Smooth muscle cell (in vitro differentiated cells): Measurements from ENCODE around the gene ETV3L. TPM values are rescaled to one million over a fixed set of nuclear protein-coding genes. Genes with fewer than 3 reads are reported as not detected.

ENCODE experiments used
- DNase-seq: peaks from one replicate; lab custom pipeline; 2025; ENCODE audit not compliant: unreplicated experiment; lab: John Stamatoyannopoulos, UW
- H2AFZ ChIP-seq: fragments of 200-600 bp; sonication (generic); 2 replicates; pipeline ENCODE4 v1.6.0; 2016; ENCODE audit warnings: antibody characterized with exemption, low read depth, mild to moderate bottlenecking
- H3F3A ChIP-seq: fragments of 200-600 bp; sonication (generic); 2 replicates; pipeline ENCODE4 v1.6.0; 2017; ENCODE audit warnings: antibody characterized with exemption, low read depth
- H3K27ac ChIP-seq: fragments of 200-600 bp; sonication (generic); 2 replicates; pipeline ENCODE4 v1.5.1; 2016; ENCODE audit warnings: low read depth, mild to moderate bottlenecking
- H3K27me3 ChIP-seq: fragments of 200-600 bp; sonication (generic); 2 replicates; pipeline ENCODE4 v1.6.1; 2016; ENCODE audit warnings: low read depth, mild to moderate bottlenecking
- H3K36me3 ChIP-seq: fragments of 200-600 bp; sonication (generic); 2 replicates; pipeline ENCODE4 v1.5.1; 2016; ENCODE audit warnings: low read depth
- H3K4me1 ChIP-seq: fragments of 200-600 bp; sonication (generic); 2 replicates; pipeline ENCODE4 v1.5.1; 2016; ENCODE audit warnings: low read depth
- H3K4me2 ChIP-seq: fragments of 200-600 bp; sonication (generic); 2 replicates; pipeline ENCODE4 v1.6.0; 2016; ENCODE audit warnings: mild to moderate bottlenecking
- H3K4me3 ChIP-seq: fragments of 200-600 bp; sonication (generic); 2 replicates; pipeline ENCODE4 v1.5.1; 2016; ENCODE audit warnings: mild to moderate bottlenecking
- H3K79me2 ChIP-seq: fragments of 200-600 bp; sonication (generic); 2 replicates; pipeline ENCODE4 v1.6.0; 2016; ENCODE audit warnings: low read depth, mild to moderate bottlenecking
- H3K9ac ChIP-seq: fragments of 200-600 bp; sonication (generic); 2 replicates; pipeline ENCODE4 v1.6.0; 2016; ENCODE audit warnings: low read depth
- H3K9me3 ChIP-seq: fragments of 200-600 bp; sonication (generic); replicated peaks from 2 replicates; pipeline ENCODE4 v1.5.1; 2016; ENCODE audit warnings: low read depth
- H4K20me1 ChIP-seq: fragments of 200-600 bp; sonication (generic); 2 replicates; pipeline ENCODE4 v1.6.0; 2016; ENCODE audit warnings: low read depth
- WGBS: methylation state at CpG from one replicate; pipeline ENCODE4 v1.1.7; 2016; ENCODE audit warnings: low lambda C conversion rate; 5-methylcytosine and 5-hydroxymethylcytosine counted together
- polyA plus RNA-seq: library from polyadenylated mRNA; unstranded; fragments of >200 nt; fragmentation: Nextera tagmentation; extraction: Ambion mirVana; gene quantifications from 2 replicates; pipeline ENCODE4 v1.2.1, GENCODE V29; 2016
- total RNA-seq: library from RNA; depleted of rRNA; stranded (reverse); fragments of >200 nt; gene quantifications from 2 replicates; pipeline ENCODE4 v1.2.3, GENCODE V29; 2014
- TF ChIP-seq, protein P1 (sequence below): fragments of 200-600 bp; sonication (generic); IDR thresholded peaks from 2 replicates; pipeline ENCODE4 v1.5.1; 2017; ENCODE audit warnings: borderline replicate concordance, mild to moderate bottlenecking, antibody characterized with exemption; ENCODE audit not compliant: insufficient read depth, poor library complexity, severe bottlenecking

ETV3L gene
- total and polyA plus RNA-seq, 2 experiments from 2014 or later, result not detected

DNA sequence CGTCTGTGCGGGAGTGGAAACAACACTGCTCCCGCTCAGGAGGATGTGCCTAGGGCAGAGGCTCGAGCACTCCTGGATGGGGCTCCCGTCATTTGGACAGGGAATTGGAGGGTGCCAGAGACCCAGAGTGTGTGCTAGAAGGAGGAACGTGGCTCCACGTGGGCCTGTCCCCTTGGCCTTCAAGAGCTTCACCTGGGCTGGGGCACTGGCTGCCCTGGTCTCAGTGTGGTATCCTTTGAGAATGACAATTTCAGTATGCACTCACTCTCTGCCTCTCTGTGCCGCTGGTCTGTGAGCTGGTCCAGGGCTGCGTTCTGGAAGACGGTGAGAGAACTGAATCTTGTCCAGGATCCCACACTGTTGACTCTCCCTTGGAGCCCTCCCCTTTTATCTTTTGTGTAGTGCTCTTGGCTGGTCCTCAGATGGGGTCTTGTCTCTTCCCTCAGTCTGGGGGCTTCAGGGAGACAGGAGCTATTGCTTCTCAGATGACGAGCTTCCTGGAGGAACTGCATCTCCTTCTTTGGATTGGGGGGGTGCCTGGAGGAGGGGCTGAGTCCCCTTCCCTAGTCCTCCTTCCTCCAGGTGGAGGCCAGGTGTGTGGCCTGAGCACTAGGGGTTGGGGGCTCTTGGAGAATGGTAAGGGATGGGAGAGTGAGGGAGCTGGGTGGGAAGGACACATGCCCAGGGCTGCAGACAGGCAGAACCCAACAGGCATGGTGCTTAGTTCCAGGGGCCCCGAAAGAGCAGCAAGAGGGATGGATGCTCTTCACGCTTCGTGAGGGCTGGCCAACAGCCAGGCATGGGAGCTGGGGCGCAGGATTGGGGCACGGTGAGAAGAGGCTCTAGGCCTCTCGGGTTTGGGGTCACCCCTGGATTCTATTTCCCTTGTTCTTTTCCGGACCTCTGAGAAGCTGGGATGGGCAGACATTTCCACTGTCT, 14.8 kb upstream of the ETV3L start:
- no peaks in the 10 kb centered on the region for H3K27me3 ChIP-seq
- H3K9me3 ChIP-seq, result no peaks in the 10 kb centered on the region
- H3F3A ChIP-seq, result no peaks in the 10 kb centered on the region
- TF ChIP-seq, protein P1, sequence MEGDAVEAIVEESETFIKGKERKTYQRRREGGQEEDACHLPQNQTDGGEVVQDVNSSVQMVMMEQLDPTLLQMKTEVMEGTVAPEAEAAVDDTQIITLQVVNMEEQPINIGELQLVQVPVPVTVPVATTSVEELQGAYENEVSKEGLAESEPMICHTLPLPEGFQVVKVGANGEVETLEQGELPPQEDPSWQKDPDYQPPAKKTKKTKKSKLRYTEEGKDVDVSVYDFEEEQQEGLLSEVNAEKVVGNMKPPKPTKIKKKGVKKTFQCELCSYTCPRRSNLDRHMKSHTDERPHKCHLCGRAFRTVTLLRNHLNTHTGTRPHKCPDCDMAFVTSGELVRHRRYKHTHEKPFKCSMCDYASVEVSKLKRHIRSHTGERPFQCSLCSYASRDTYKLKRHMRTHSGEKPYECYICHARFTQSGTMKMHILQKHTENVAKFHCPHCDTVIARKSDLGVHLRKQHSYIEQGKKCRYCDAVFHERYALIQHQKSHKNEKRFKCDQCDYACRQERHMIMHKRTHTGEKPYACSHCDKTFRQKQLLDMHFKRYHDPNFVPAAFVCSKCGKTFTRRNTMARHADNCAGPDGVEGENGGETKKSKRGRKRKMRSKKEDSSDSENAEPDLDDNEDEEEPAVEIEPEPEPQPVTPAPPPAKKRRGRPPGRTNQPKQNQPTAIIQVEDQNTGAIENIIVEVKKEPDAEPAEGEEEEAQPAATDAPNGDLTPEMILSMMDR, result no peak
- peaks cover 13% of the 10 kb centered on the region for H3K4me1 ChIP-seq
- H4K20me1 ChIP-seq, result no peaks in the 10 kb centered on the region
- H3K27ac ChIP-seq, result no peak overlapping the region
- H3K79me2 ChIP-seq, result no peaks in the 10 kb centered on the region
- no peak overlapping the region for H3K9ac ChIP-seq
- no peak overlapping the region for H3K4me2 ChIP-seq
- no peak overlapping the region for H3K4me3 ChIP-seq
- no peaks in the 10 kb centered on the region for H3K36me3 ChIP-seq
- no peak for DNase-seq
- 89% methylated on average over 18 of the region's 18 CpGs for WGBS
- no peak overlapping the region for H2AFZ ChIP-seq

DNA sequence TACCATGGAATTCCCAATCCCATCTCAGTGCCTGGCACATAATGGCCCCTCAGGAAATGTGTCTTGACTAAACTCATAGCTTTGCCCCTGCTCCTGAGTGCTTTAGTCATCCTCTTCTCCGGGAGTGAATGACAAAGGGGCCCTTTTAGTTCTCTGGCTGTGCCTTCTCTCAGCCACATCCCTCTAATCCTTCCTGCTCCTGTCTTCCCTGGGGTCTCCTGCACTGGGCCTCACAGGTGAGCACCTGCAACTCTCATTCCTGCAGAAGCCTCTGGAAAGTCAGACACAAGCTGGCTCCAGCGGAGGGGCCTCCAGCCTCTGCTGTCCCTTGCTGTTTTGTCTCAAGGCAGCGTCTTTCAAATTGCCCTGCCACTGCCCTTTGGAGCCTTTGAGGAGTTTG, 14.0 kb upstream of the ETV3L start:
- 61% methylated on average over 3 of the region's 3 CpGs for WGBS
- TF ChIP-seq, protein P1, result no peak
- H3K79me2 ChIP-seq, result no peaks in the 10 kb centered on the region
- no peaks in the 10 kb centered on the region for H3K36me3 ChIP-seq
- no peak overlapping the region for H3K27ac ChIP-seq
- peaks cover 13% of the 10 kb centered on the region for H3K4me1 ChIP-seq
- DNase-seq, result no peak
- H3K27me3 ChIP-seq, result no peaks in the 10 kb centered on the region
- no peak overlapping the region for H3K4me2 ChIP-seq
- no peaks in the 10 kb centered on the region for H3K9me3 ChIP-seq
- no peak overlapping the region for H3K9ac ChIP-seq
- H3K4me3 ChIP-seq, result no peak overlapping the region
- H4K20me1 ChIP-seq, result no peaks in the 10 kb centered on the region
- H3F3A ChIP-seq, result no peaks in the 10 kb centered on the region
- H2AFZ ChIP-seq, result no peak overlapping the region

DNA sequence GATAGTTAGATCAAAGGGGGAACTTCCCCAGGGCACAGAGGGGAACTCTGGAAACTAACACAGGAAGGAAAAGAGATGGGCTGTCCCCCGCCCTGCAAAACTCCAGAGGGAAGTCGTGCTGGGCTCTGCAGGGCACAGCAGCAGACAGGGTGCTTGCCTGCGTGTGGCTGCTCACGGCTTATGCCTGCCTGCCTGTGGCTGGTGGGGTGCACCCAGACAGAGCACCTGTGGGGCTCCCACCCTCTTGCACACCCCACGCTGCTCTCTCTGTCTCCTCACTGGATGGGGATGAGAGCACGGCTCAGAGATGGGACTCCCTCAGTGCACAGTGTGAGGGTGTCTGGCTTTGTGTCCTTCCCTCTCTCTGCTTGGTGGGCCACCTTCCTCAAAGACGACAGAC, 13.5 kb upstream of the ETV3L start:
- H3F3A ChIP-seq, result no peaks in the 10 kb centered on the region
- WGBS, result 83% methylated on average over 7 of the region's 7 CpGs
- no peaks in the 10 kb centered on the region for H3K9me3 ChIP-seq
- peaks cover 13% of the 10 kb centered on the region for H3K4me1 ChIP-seq
- no peak overlapping the region for H3K27ac ChIP-seq
- no peaks in the 10 kb centered on the region for H3K27me3 ChIP-seq
- no peak for DNase-seq
- TF ChIP-seq, protein P1, result no peak
- no peaks in the 10 kb centered on the region for H4K20me1 ChIP-seq
- H3K4me3 ChIP-seq, result no peak overlapping the region
- no peaks in the 10 kb centered on the region for H3K36me3 ChIP-seq
- no peak overlapping the region for H3K4me2 ChIP-seq
- H2AFZ ChIP-seq, result no peak overlapping the region
- no peak overlapping the region for H3K9ac ChIP-seq
- no peaks in the 10 kb centered on the region for H3K79me2 ChIP-seq
